B cell (primary cell): ENCODE data around the gene HARS2.

Experiments used
- EZH2 ChIP-seq: IDR thresholded peaks from 2 replicates; pipeline ENCODE4 v1.6.1; 2012; ENCODE audit warnings: borderline replicate concordance, low read depth, mild to moderate bottlenecking, moderate library complexity, low read length; ENCODE audit not compliant: insufficient read depth, poor library complexity, severe bottlenecking
- TF ChIP-seq, protein P1 (sequence below): fragments of 200-600 bp; IDR thresholded peaks from one replicate; pipeline ENCODE4 v1.8.0; 2022; ENCODE audit warnings: antibody characterized with exemption, mild to moderate bottlenecking

DNA sequence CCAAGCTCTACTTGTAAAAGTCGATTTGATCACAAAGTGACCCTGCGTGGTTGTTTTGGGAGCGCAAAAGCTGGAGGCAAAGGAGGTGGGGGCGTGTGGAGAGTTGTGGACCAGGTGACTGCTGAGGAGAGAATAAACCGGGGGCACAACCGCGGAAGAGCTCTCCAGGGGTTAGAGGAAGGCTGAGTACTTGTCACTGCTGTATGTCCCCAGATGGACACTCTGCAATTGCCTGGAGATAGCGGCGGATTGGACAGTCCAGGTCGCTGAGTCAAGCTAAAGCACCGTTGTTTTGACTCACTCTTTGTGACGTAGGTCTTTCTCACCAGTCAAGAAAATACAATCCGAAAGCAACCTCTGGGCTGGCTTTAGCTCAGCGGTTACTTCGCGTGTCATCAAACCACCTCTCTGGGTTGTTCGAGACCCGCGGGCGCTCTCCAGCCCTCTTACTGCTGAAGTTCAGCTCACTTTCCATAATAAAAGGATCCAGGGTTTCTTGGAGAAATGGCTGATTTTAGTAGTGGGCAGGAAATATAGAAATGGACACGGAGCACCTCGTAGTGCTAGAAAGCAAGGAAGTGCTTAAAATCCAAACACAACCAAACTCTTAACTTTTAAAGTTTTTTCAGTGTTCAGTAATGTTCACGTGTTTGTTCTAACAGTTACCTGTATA lies 34.7 kb downstream of the HARS2 start:
- TF ChIP-seq, protein P1, sequence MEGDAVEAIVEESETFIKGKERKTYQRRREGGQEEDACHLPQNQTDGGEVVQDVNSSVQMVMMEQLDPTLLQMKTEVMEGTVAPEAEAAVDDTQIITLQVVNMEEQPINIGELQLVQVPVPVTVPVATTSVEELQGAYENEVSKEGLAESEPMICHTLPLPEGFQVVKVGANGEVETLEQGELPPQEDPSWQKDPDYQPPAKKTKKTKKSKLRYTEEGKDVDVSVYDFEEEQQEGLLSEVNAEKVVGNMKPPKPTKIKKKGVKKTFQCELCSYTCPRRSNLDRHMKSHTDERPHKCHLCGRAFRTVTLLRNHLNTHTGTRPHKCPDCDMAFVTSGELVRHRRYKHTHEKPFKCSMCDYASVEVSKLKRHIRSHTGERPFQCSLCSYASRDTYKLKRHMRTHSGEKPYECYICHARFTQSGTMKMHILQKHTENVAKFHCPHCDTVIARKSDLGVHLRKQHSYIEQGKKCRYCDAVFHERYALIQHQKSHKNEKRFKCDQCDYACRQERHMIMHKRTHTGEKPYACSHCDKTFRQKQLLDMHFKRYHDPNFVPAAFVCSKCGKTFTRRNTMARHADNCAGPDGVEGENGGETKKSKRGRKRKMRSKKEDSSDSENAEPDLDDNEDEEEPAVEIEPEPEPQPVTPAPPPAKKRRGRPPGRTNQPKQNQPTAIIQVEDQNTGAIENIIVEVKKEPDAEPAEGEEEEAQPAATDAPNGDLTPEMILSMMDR, result no peak
- TF ChIP-seq EZH2, result no peak
